HK-2 (cell line): Measurements from ENCODE around the gene TBL1X.

Experiments used
- DNase-seq: peaks from one replicate; pipeline ENCODE4 v3.0.0-alpha.2; 2018; ENCODE audit not compliant: unreplicated experiment

TBL1X gene

DNA sequence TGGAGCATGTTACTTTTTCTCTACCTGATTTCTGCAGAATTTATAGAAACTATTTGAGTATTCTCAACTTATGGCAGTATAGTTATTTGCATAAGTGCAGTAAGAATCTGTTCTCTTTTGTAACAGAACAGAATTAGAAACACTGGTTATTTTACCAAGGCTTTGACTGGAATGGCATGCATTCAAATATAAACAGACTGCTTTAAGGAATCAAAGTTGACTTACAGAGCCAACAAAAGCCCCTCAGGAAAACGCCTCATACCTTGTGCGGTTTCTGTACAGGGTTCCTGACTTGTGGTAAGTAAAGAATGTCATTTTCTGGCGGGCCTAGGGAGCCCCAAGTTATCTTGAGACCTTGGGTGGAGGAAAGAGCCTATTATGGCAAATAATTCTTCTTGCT is 203.7 kb downstream of the TBL1X start:
- no peak for DNase-seq

DNA sequence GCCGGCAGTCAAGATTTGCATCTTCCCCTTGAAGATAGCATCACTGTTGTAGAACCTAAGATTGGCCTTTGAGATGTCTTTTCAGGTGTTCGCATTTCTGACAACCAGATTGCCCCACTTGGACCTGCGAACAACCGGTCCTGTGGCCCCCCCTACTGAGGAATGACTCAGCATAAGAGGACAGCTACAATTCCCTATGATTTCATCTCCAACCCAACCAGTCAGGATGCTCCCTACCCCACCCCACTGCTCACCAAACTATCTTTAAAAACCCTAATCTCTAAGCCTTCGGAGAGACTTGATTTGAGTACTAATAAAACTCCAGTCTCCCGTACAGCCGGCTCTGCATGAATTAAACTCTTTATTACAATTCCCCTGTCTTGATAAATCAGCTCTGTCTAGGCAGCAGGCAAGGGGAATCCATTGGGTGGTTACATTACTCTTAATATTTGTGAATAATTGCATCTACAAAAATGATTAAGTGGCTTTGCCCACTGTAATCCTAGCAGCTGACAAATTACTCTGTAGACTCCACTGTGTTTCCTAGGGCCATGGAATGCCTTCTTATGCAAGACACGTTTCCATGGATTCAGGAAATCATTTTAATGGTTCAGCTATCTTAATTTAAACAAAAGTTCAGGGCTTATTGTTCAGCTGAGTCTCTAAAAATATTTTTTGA is 205.4 kb downstream of the TBL1X start:
- no peak for DNase-seq

DNA sequence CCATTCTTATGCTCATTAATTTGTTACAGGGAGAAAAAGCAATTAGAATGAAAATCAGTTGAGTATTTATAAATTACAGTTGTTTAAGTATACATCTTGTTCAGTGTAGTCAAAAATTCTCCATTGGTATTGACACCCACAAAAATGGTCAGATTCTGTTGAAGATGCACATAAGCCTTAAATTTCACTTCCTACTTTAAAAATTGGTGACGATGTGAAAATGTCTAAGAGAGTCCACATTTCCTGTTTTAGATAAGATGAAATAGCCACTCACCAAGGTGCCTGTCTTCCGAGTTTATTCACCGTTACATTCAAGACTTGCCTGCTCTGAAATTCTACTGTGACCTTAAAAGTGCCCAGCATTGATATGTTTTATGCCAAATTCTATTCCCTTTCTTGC is 207.1 kb downstream of the TBL1X start:
- no peak for DNase-seq

DNA sequence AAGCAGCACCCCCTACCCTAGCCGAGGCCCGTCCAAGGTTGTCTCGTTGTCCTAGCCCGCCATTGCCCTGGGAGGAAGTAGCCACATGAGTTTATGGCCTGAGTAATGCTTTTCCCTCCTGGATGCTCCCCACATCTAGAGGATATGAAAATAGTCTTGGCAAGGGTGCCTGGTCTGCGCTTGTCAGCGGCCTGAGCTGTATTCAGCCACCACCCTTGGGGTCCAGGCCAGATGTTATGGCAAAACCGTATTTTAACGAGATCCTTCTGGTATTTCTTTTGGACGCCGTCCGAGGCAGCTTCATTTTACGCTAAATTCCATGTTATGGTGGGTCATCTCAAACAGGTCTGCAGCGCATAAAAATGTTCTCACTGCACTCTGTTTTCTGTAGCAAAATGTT is 211.4 kb downstream of the TBL1X start:
- no peak for DNase-seq

DNA sequence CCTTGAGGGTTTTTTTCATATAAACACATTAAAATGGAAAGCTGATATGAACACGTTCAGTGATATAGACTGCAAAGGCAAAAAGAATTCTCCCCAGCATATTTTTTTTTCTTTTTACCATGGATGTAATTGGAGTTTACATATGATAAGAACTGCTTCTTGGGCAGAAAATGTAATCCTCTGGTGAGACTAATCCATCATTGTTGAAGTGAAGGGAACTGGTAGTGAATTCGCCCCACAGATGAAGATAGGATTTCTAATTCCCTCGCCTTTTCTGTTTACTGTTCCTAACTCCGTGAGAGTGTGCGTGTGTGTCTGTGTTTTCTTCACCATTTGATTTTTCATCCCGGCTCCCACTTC is 211.9 kb downstream of the TBL1X start:
- DNase-seq: no peak

DNA sequence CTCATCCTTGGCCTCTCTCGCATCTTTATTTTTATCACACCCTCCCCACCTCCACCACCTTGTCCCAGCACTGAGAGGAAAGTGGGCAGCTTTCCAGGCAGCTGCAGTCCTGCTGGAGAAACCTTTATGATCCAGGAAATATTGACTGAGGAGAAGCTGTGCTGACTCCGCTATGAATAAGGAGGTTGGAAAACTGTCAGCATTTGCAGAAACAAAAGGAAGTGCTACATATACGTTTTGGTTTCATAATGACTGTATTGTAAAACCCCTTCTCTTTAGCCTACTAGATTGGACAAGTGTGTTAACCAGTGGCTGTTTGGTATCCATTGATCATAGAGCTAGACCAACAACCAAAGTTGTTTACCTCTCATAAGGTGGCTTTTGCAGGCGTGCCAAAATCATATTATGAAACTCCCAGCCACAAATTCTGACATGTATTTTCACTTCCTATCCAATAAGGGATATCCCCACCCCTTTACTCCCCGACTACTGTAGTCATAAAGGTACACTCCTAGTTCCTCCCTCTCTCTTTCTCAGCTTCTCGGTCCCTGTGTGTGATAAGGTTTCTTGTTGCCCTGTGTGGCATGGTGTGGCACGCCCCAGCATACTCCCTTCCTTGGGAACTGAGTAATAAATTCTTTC is 212.4 kb downstream of the TBL1X start:
- no peak for DNase-seq

DNA sequence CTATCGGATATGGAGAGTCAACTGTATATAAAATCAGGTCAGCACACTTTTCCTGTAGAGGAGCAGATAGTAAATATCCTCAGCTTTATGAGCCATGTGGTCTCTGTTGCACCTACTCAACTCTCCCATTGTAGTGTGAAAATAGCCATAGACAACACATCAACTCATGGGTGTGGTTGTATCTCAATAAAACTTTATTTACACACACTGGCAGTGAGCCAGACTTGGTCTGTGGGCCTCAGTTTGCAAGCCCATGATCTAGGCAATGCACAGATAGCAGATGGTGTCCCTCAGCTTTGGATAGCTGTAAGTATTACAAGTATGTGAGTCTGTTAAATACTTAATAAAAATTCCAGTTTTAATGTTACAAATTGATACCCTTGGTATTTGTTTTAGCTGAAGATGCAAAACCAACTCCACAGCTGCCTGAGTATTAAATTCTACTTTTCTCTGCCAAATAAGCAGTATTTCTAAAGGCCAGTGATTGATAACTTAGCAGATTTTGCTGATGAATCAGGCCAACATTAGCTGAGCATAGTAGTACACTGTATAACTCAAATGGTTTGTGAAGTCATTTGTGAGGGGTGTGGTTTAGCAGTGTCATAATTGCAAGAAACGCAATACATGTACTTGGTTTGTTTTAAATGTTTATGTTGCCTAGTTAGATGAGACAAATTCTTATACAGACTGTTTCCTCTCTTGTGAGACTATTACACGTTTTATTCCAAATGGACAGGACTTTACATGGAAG is 213.5 kb downstream of the TBL1X start:
- DNase-seq: no peak

DNA sequence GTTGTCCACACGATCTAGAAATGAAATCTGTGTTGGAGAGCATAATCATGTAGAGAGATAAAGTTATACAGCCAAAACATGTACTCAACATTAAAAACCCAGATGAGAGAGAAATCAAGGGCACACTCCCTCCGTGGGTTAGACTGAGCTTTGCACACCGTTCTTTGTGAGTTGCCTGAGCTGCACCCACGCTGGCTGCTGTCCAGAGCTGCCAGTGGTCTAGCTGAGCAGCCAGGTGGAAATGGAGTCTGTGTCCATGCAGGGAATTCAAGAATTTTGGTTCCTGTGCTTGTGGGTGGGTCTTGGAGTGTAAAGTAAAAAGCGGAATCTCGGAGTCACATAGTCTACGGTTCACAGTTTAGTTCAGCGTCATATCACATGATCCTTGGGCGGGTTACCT is 216.2 kb downstream of the TBL1X start:
- no peak for DNase-seq

DNA sequence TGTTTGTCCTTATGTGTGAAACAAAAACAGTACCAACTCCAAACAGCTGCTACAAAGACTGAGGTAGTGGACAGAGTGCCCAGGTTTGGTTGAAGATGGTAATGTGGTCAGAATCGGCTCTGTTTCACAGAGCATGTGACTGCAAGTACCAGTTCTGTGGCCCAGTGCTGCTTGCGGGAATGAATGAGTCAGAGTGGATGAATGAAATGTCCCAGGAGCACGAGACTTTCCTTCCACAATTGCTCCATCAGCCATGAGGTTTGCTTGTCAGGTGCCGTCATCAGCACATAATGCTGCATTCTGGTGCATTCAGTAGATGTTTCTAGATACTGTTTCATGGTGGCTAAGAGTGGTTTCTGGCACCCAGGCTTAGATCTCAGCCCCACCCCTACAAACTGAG is 216.6 kb downstream of the TBL1X start:
- peak; percentile 47 for DNase-seq

DNA sequence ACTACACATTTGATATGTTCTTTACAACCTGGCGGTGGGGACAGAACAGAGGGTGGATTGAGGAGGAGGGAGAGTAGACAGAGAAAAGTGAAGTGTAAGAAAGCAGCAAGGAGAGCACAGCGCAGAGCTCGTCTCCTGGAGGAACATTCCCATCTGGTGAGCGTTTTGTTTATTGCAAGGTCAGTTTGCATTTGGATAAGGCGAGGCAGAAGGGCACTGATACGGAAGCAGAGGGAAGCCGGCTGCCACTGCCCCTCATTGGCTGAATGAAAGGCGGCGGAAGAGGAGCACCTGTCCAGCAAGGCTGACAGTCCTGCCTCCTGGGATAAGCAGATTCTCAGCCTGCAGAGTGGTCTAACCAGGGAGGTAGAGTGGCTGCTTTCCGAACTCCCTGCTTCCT is 217.6 kb downstream of the TBL1X start:
- no peak for DNase-seq

DNA sequence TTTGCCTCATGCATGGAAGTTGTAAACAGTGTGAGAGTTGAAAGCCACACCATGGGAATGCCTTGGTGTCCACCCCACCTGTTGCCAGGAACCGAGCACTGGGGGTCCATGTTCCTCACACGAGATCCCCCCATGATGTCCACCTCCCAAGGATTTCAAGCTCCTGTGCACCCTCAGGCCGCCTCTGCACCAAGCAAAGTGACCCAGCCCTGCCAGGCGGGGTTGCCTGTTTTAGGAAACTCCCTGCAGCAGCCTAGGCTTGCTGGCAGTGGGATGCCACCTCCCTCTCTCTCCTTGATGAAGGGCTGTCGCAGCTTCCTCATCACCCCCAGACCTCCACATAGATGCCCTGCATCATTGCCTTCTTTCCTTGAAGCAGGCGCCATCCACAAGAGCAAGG is 218.0 kb downstream of the TBL1X start:
- no peak for DNase-seq

DNA sequence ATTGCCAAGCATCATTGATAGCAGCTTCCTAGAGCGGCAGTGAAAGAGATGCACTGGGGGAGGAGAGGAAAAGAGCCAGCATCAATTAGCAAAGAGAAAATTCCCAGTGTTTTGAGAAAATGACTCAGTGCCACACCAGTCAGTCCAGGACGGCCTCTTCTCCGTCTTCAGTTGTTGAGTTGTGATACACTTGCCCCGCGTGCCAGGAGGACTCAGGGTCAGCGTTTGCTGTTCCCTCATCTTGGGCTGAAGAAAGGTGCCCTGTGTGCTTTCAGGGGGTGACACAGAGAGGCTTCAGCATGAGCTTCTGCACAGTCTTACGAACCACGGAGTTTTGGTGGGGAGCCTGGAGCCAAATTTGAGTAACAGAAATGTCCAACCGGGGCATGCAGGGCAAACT is 218.5 kb downstream of the TBL1X start:
- no peak for DNase-seq

DNA sequence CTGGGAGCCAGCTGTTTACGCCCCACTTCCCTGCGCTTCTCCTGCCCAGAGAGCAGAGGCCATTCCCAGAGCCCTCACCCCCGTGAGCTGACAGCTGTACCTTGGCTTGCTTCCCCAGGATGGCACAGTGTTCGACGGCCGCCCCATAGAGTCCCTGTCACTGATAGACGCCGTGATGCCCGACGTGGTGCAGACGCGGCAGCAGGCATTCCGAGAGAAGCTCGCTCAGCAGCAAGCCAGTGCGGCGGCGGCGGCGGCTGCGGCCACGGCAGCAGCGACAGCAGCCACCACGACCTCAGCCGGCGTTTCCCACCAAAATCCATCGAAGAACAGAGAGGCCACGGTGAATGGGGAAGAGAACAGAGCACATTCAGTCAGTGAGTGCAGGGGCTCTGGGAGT is 223.0 kb downstream of the TBL1X start:
- no peak for DNase-seq

DNA sequence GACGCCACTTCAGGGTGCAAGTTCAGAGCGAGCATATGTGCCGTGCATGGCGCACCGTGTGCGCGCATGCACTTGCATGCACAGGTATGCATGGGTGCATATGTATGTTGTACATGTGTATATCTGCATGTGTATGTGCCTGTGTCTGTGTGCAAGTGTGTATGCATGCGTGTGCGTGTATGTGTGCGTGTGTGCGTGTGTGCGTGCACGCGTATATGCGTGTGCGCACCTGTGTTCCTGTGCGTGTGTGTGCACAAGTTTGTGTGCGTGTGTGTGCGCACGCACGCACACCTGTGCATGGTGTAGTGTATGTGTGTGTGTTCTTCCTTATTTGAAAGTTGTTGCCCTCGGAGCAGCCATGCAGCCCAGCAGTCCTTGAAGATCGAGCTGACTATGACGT is 224.0 kb downstream of the TBL1X start:
- no peak for DNase-seq

DNA sequence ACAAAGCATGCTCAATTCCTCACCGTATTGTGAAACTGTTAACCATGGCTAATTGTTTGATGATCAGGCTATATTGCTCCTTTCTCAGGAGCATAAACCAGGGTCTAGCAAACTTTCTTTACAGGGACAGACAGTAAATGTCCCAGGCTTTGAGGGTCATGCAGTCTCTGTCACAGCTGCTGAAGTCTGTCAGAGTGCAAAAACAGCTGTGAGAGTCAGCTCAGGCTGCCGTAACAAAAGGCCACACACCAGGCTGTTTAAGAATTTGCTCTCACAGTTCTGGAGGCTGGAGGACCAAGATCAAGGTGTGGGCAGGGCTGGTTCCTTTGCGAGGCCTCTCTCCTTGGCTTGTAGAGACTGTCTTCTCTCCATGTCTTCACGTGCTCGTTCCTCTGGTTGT is 225.2 kb downstream of the TBL1X start:
- DNase-seq: no peak

DNA sequence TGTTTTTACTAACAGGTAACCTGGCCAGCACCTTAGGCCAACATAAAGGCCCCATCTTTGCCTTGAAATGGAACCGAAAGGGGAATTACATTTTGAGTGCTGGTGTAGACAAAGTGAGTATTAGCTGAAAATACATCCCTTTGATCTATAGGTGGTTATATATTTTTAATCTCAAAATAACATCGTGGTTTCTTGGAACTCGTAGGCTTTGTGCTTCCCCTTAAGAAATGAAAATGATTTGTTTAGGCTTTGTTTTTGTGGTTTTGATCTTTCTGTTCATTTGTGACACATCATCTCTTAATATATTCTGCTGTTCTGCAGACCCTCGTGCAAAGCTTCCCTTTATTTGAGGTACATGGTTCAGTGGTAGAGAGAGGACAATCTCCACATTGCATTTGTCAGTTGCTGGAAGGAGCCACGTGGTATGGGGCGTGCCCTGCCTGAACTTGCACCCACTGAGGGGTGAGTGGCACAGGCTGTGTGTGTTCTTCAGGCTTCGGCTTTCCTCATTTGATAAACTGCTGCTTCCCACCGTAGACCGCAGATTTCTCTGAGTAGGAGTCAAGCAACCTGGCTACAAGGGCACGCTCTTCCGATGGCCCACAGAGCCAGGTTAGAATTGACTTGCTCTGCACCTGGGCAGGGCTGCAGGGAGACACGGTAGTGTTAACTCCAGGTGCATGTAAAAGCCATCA is 228.6 kb downstream of the TBL1X start:
- no peak for DNase-seq

DNA sequence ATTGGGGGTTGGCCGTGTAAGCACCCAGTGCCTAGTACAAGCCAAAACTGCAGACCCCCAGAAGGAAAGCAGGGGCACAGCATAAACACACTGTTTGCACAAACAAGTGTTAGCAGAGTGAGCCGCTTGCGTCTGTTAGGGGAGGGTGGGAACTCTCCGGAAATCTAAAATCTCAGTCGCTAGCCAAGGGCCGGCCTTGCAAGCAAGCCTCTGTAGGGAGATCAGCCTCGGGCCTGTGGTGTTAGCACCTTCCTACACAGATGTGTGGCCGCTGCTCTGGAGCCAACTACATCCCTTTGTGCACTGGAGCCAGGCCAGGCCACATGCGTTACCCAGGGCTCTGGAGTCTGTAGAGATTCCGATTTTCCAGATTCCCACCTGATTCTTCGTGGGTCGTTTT is 233.7 kb downstream of the TBL1X start:
- no peak for DNase-seq

DNA sequence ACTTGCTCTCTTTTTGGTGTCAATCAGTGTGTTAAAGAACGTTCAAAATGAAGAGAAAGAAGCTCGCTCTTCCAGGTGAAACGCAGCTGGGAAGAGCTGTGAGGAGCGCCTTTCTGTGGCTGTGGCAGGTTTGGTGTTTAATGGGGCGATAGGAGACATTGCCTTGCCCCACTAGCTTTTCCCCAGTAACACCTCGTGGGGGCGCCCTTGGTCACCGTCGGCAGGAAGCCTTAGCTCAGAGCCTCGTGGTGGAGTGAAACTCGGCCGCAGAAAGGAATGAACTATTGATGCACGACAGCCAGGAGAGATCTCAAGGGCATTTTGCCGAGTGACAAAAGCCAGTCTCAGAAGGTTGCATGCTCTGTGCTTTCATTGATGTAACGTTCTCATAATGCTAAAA is 235.7 kb downstream of the TBL1X start:
- DNase-seq: no peak

DNA sequence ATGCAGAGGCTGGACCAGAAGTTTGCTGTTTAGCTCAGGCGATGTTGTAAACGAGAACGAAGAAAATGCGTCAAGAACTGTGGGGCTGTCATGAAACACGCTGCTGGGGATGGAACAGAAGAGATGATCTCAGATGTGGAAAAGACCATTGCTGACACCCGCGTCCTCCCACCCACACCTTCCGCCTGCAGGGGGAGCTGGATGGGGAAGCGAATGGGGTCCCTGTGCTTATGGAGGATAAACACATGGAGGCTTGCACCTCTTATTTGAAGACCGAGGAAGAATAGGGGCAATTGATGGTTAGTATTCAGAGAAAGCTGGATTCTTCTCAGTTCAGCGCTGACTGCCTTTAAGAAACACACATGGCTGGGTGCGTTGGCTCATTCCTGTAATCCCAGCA is 236.9 kb downstream of the TBL1X start:
- DNase-seq: no peak

DNA sequence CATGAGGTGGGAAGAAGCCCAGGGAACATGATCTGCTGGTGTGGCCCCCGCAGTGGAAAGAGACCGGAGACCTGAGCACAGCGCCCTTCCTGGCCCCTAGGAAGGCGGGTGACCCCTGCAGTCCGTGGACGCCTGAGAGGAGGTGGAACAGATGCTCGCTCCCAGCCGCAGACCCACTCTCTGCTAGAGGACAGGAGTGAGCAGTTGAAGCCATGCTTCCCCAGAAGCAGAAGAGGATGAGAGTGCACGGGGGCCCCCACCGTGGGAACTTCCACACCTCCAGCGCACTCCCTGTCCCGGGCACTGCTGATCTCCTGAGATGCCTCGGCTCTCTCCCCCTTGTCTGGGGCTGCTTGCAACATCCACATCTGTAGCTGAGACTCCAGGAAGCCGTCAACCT is 238.5 kb downstream of the TBL1X start:
- no peak for DNase-seq

DNA sequence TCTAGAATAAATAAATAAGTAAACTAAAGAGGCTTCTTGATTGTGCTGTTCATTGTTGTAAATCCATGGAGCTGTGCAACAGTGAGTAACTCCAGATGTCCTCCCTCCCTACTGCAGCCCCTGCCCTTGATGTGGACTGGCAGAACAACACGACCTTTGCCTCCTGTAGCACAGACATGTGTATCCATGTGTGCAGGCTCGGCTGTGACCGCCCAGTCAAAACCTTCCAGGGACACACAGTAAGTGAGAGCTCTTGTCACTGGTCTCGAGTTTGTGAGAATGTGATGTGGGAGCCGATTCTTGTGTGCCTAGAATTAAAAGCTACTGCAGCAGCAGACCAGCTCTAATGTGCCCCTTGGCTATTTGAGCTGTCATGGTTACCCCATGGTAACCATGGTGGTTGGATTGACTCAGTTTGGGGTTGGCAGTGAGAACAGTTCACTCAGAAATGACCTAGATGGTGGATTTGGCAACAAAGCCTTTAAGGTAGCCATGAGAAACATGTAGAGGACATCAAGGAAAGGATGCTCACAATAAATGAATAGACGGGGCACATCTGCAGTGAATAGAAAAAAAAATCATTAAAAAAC is 240.1 kb downstream of the TBL1X start:
- DNase-seq: no peak

DNA sequence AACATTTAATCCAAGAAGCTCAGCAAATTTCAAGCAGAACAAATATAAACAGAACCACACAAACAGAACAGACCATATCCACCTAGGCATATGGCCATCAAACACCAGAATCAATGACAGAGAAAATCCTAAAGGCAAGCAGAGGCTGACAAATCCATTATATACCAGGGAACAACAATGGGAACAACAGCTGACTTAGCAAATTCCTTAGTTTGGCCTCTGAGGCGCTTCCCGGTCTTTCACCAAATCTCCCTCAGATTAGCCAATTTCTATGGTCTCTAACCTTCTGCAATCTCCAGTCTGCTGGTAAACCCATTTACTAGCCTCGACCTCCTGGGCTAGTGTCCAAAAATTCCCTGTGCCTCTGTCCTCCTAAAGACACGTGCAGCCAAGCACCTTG is 241.6 kb downstream of the TBL1X start:
- no peak for DNase-seq
